Activated CD8-positive, alpha-beta memory T cell treated with anti-CD3 and anti-CD28 coated beads for 4 hours (primary cell): ENCODE data around the gene CILP2.

Source experiments
- DNase-seq, 2 donors: peaks; one replicate each; pipeline ENCODE4 v3.0.0-alpha.2; 2020; ENCODE audit warnings: low read depth in 2 of 2

The CILP2 gene

GRCh38 chr19:19538061-19538784 is at the start of gene CILP2:
TSS of gene CILP2 (plus strand) at chr19:19538265. CDS start at chr19:19538350, 85 bp downstream.
- DNase-seq, result no peak

- peak; percentile 62 to 73 for DNase-seq
Observed at GRCh38 chr19:19488875-19489690, 49.0 kb upstream of the CILP2 start.

GRCh38 chr19:19489804-19490204 is 48.3 kb upstream of the CILP2 start:
- DNase-seq, result no peak

GRCh38 chr19:19490214-19490968 is 47.7 kb upstream of the CILP2 start:
- DNase-seq, result peak; percentile 58 to 64

- no peak for DNase-seq
Observed at GRCh38 chr19:19491321-19492025, 46.6 kb upstream of the CILP2 start.

GRCh38 chr19:19492026-19492610 is 45.9 kb upstream of the CILP2 start:
- DNase-seq, result no peak

GRCh38 chr19:19493841-19494546 is 44.1 kb upstream of the CILP2 start:
- no peak for DNase-seq

GRCh38 chr19:19495614-19496603 is 42.2 kb upstream of the CILP2 start:
- no peak for DNase-seq

GRCh38 chr19:19498255-19498991 is 39.6 kb upstream of the CILP2 start:
- no peak for DNase-seq

GRCh38 chr19:19499272-19499995 is 38.6 kb upstream of the CILP2 start:
- no peak for DNase-seq

- DNase-seq, result no peak
Observed at GRCh38 chr19:19500975-19501644, 37.0 kb upstream of the CILP2 start.

- DNase-seq, result no peak
Observed at GRCh38 chr19:19501798-19502197, 36.3 kb upstream of the CILP2 start.

GRCh38 chr19:19502281-19502680 is 35.8 kb upstream of the CILP2 start:
- no peak for DNase-seq

GRCh38 chr19:19502808-19503602 is 35.1 kb upstream of the CILP2 start:
- no peak for DNase-seq

GRCh38 chr19:19504754-19505668 is 33.1 kb upstream of the CILP2 start:
- no peak for DNase-seq
